H1 (cell line): Measurements from ENCODE around the gene SLC1A5. TPM values are rescaled to one million over a fixed set of nuclear protein-coding genes. Genes with fewer than 3 reads are reported as not detected.

ENCODE experiments used
- BACH1 ChIP-seq: IDR thresholded peaks from 2 replicates; pipeline ENCODE4 v1.6.1; 2012; ENCODE audit warnings: low read length, improper control_type of control experiment
- BRCA1 ChIP-seq: IDR thresholded peaks from 2 replicates; pipeline ENCODE4 v1.6.1; 2012; ENCODE audit warnings: low read depth, low read length, improper control_type of control experiment
- CEBPB ChIP-seq: IDR thresholded peaks from 2 replicates; pipeline ENCODE4 v1.6.1; 2012; ENCODE audit warnings: low read depth, low read length
- CREB1 ChIP-seq: IDR thresholded peaks from 2 replicates; pipeline ENCODE4 v1.6.1; 2012; ENCODE audit warnings: inconsistent platforms
- CTBP2 ChIP-seq: IDR thresholded peaks from 2 replicates; pipeline ENCODE4 v1.7.0; 2011; ENCODE audit warnings: borderline replicate concordance, mild to moderate bottlenecking, moderate library complexity, mixed read lengths, low read length; ENCODE audit not compliant: insufficient read depth, insufficient read length
- EGR1 ChIP-seq: IDR thresholded peaks from 2 replicates; pipeline ENCODE4 v1.6.1; 2011; ENCODE audit warnings: low read depth, low read length, borderline replicate concordance
- GABPA ChIP-seq: IDR thresholded peaks from 2 replicates; pipeline ENCODE4 v1.6.1; 2011; ENCODE audit warnings: mild to moderate bottlenecking, low read length, moderate library complexity, borderline replicate concordance; ENCODE audit not compliant: insufficient read depth
- JUN ChIP-seq: IDR thresholded peaks from 2 replicates; pipeline ENCODE4 v1.6.1; 2011; ENCODE audit warnings: low read depth, mild to moderate bottlenecking, improper control_type of control experiment, low read length
- JUND ChIP-seq: IDR thresholded peaks from 2 replicates; pipeline ENCODE4 v1.6.1; 2011; ENCODE audit warnings: mild to moderate bottlenecking, improper control_type of control experiment, low read length
- KDM5A ChIP-seq: fragments of 200-600 bp; IDR thresholded peaks from 2 replicates; pipeline ENCODE4 v1.7.1; 2012; ENCODE audit warnings: mild to moderate bottlenecking, low read length, inconsistent platforms, mixed read lengths
- POLR2A ChIP-seq, 2 experiments: IDR thresholded peaks; 1 replicate in 1 of 2; 2 replicates in 1 of 2; pipeline ENCODE4 v1.6.1; 2011; ENCODE audit warnings: low read depth in 2 of 2, low read length in 2 of 2, mild to moderate bottlenecking in 2 of 2; ENCODE audit errors: control extremely low read depth in 1 of 2
- RAD21 ChIP-seq, 2 experiments: IDR thresholded peaks in 1 of 2; conservative IDR thresholded peaks in 1 of 2; 2 replicates each; pipeline ENCODE4 v1.6.1; 2011; ENCODE audit warnings: low read depth in 2 of 2, low read length in 2 of 2, improper control_type of control experiment in 1 of 2, inconsistent platforms in 1 of 2, mild to moderate bottlenecking in 1 of 2, moderate library complexity in 1 of 2
- SP1 ChIP-seq: IDR thresholded peaks from 2 replicates; pipeline ENCODE4 v1.6.1; 2011; ENCODE audit warnings: low read depth, low read length
- SP4 ChIP-seq: IDR thresholded peaks from 2 replicates; pipeline ENCODE4 v1.6.1; 2012; ENCODE audit warnings: low read length, inconsistent platforms
- SRF ChIP-seq: IDR thresholded peaks from 2 replicates; pipeline ENCODE4 v1.6.1; 2011; ENCODE audit warnings: mild to moderate bottlenecking, low read depth, low read length, moderate library complexity
- TAF7 ChIP-seq: optimal IDR thresholded peaks from 2 replicates; pipeline ENCODE3; 2011; ENCODE audit warnings: low read depth, mild to moderate bottlenecking, inconsistent platforms, low read length, moderate library complexity, borderline replicate concordance
- TCF12 ChIP-seq: IDR thresholded peaks from 2 replicates; pipeline ENCODE4 v1.6.1; 2011; ENCODE audit warnings: low read depth, mild to moderate bottlenecking, low read length
- polyA plus RNA-seq, 7 experiments: library from polyadenylated mRNA; depleted of rRNA in 3 of 7; stranded (reverse) in 5 of 7; unstranded in 2 of 7; fragments of >200 nt in 5 of 7; fragments of 200-250 nt in 2 of 7; gene quantifications; 1 replicate in 5 of 7; 2 replicates in 1 of 7; 4 replicates in 1 of 7; pipeline versions ENCODE4 v1.2.1 to v1.2.3, GENCODE V29; 2011 to 2013; ENCODE audit warnings: missing spikeins in 2 of 7, mixed read lengths in 2 of 7
- total RNA-seq: library from RNA; stranded (reverse); fragmentation: NEBNext Ultra II Directional; extraction: Animal tissue kit (Norgen Biotek cat#: 25700); gene quantifications from 2 replicates; pipeline ENCODE4 v1.2.1, GENCODE V29; 2021
- TF ChIP-seq, protein P1 (sequence below): IDR thresholded peaks from 2 replicates; pipeline ENCODE4 v1.6.1; 2011; ENCODE audit warnings: low read length, improper control_type of control experiment
- TF ChIP-seq, protein P2 (sequence below): IDR thresholded peaks from 2 replicates; pipeline ENCODE4 v1.6.1; 2012; ENCODE audit warnings: low read length, inconsistent platforms
- TF ChIP-seq, protein P3 (sequence below): IDR thresholded peaks from 2 replicates; pipeline ENCODE4 v1.6.1; 2011; ENCODE audit warnings: low read depth, mild to moderate bottlenecking, low read length; ENCODE audit not compliant: insufficient read depth

Gene SLC1A5
- total and polyA plus RNA-seq, 2 of the 8 experiments (the other 6 are each of a cell fraction or from before 2014, with no cell fraction given) = 291 to 351 TPM

DNA sequence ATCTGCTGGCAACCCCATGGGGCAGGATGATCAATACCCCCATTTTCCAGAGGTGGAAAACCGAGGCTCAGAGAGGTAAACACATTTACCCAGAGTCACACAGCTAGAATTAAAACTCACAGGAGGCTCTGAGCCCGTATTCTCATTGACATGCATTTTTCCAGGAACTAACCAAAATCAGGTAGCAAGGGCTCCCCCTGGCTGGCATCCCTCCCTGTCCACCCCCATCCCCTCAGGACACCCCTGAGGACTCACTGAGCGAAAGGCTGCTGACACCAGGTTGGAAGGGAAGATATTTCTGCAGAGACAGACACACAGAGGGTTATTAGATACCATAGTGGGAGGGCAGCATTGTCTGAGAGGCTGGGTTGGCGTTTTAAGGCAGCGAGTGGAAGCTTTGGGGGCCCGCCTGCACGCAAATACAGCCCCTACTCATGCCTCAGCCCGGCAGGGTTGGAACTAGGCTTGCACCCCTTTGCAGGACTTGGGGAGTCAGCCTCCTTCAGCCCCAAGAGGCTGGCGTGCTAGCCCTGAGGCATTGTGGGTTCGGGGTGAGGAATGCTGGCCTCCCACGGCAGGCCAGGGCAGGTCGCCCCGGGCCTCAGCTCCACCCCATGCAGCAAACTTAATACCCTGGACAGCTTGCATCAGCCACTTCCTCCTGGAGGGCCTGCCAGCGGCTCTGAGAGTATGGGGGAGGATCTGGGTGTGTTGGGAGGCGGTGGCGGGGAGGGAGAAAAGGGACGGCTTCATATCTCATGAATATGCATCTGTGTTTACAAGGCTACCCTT is 3.9 kb downstream of the SLC1A5 start (continued):
- TF ChIP-seq, protein P1, sequence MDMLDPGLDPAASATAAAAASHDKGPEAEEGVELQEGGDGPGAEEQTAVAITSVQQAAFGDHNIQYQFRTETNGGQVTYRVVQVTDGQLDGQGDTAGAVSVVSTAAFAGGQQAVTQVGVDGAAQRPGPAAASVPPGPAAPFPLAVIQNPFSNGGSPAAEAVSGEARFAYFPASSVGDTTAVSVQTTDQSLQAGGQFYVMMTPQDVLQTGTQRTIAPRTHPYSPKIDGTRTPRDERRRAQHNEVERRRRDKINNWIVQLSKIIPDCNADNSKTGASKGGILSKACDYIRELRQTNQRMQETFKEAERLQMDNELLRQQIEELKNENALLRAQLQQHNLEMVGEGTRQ = no peak
- TF ChIP-seq POLR2A (IDR thresholded peaks at IDR 0.05; ENCODE audit: control extremely low read depth in 1 of 2, low read depth in 2 of 2, low read length in 2 of 2) = peak in 1 of 2 experiments; percentile 65; a peak in 1 of 3 replicates
- peak; percentile 25 for TF ChIP-seq TAF7
- no peak for TF ChIP-seq BRCA1
- TF ChIP-seq JUN = no peak
- TF ChIP-seq SRF = no peak
- TF ChIP-seq BACH1 = no peak
- 0 out of 2 replicates have a peak, but pooled peaks have one; percentile 11 for TF ChIP-seq JUND
- TF ChIP-seq, protein P2, sequence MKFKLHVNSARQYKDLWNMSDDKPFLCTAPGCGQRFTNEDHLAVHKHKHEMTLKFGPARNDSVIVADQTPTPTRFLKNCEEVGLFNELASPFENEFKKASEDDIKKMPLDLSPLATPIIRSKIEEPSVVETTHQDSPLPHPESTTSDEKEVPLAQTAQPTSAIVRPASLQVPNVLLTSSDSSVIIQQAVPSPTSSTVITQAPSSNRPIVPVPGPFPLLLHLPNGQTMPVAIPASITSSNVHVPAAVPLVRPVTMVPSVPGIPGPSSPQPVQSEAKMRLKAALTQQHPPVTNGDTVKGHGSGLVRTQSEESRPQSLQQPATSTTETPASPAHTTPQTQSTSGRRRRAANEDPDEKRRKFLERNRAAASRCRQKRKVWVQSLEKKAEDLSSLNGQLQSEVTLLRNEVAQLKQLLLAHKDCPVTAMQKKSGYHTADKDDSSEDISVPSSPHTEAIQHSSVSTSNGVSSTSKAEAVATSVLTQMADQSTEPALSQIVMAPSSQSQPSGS = 0 out of 2 replicates have a peak, but pooled peaks have one; percentile 10
- no peak for TF ChIP-seq KDM5A
- no peak for TF ChIP-seq GABPA
- TF ChIP-seq CREB1 = no peak
- no peak for TF ChIP-seq SP4
- TF ChIP-seq, protein P3, sequence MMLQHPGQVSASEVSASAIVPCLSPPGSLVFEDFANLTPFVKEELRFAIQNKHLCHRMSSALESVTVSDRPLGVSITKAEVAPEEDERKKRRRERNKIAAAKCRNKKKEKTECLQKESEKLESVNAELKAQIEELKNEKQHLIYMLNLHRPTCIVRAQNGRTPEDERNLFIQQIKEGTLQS = no peak
- no peak for TF ChIP-seq CTBP2
- no peak for TF ChIP-seq TCF12
- TF ChIP-seq RAD21 (IDR thresholded peaks at IDR 0.05 in 1 of 2, conservative IDR thresholded peaks at IDR 0.05 in 1 of 2; ENCODE audit: low read depth in 2 of 2, low read length in 2 of 2) = peak; percentile 14 to 38; a peak in 2 of 4 replicates
- no peak for TF ChIP-seq EGR1
- TF ChIP-seq SP1 = no peak
- peak; percentile 90 for TF ChIP-seq CEBPB
